A549 (cell line): Measurements from ENCODE around the gene LMF2.

Source experiments
- CEBPB ChIP-seq, 2 experiments: fragments of >200 bp in 1 of 2; sonication (Bioruptor Twin) in 1 of 2; formaldehyde crosslinking in 1 of 2; IDR thresholded peaks; 2 replicates each; pipeline ENCODE4 v1.6.1; 2012 to 2016
- CHD2 ChIP-seq: fragments of 150-350 bp; IDR thresholded peaks from 2 replicates; pipeline ENCODE4 v1.6.1; 2014; ENCODE audit warnings: low read length; ENCODE audit not compliant: partially characterized antibody
- CTCF ChIP-seq: fragments of >200 bp; sonication (Bioruptor Twin); formaldehyde crosslinking; IDR thresholded peaks from 3 replicates; pipeline ENCODE4 v1.5.1; 2016
- EP300 ChIP-seq, 2 experiments: fragments of >200 bp; sonication (Bioruptor Twin); formaldehyde crosslinking; IDR thresholded peaks; 2 replicates in 1 of 2; 3 replicates in 1 of 2; pipeline ENCODE4 v1.6.1; 2016 to 2017
- HMGXB4 ChIP-seq: fragments of 250-450 bp; sonication (Bioruptor Pico); IDR thresholded peaks from 2 replicates; pipeline ENCODE4 v1.5.0; 2021; ENCODE audit warnings: mild to moderate bottlenecking, moderate library complexity, borderline replicate concordance
- JUN ChIP-seq, 2 experiments: fragments of >200 bp; sonication (Bioruptor Twin); formaldehyde crosslinking; IDR thresholded peaks; 2 replicates in 1 of 2; 3 replicates in 1 of 2; pipeline ENCODE4 v1.6.1; 2016 to 2017
- MYC ChIP-seq: IDR thresholded peaks from 2 replicates; pipeline ENCODE4 v1.6.1; 2012; ENCODE audit warnings: mild to moderate bottlenecking, inconsistent platforms, low read length, improper control_type of control experiment, borderline replicate concordance
- REST ChIP-seq: fragments of 200-600 bp; sonication (generic); IDR thresholded peaks from 2 replicates; pipeline ENCODE4 v1.6.1; 2016; ENCODE audit warnings: antibody characterized with exemption, mild to moderate bottlenecking, moderate library complexity

GRCh38 chr22:50476868-50477267 is 30.6 kb downstream of the LMF2 start:
- no peak for TF ChIP-seq CTCF
- no peak for TF ChIP-seq HMGXB4
- TF ChIP-seq EP300 (IDR thresholded peaks at IDR 0.05), result no peak
- no peak for TF ChIP-seq CHD2
- TF ChIP-seq REST, result no peak
- no peak for TF ChIP-seq MYC
- TF ChIP-seq JUN (IDR thresholded peaks at IDR 0.05), result no peak
- no peak for TF ChIP-seq CEBPB (IDR thresholded peaks at IDR 0.05)
